HCT116 (cell line): ENCODE data around the gene SPACA6. TPM values are rescaled to one million over a fixed set of nuclear protein-coding genes. Genes with fewer than 3 reads are reported as not detected.

ENCODE experiments used
- ATAC-seq: fragments of 200-7000 bp; cut with Tn5 transposase; 2 replicates; pipeline ENCODE4 v1.9.1; 2020; ENCODE audit warnings: mild to moderate bottlenecking, moderate library complexity
- BruUV-seq: library from RNA; stranded (reverse); fragments of 400-500 nt; replicated peaks from 2 replicates; lab custom pipeline; 2021; lab: Mats Ljungman, UMichigan
- CTCF ChIA-PET: fragments of 300-600 bp; sonication (Branson Sonifier 250); formaldehyde crosslinking; loops from one replicate; lab custom pipeline; 2021; ENCODE audit warnings: antibody characterized with exemption; lab: Charles Lee
- POLR2A ChIA-PET: fragments of 300-600, 350-600 bp; sonication (Branson Sonifier 250); formaldehyde crosslinking; loops from one replicate; lab custom pipeline; 2021; ENCODE audit warnings: antibody characterized with exemption; lab: Charles Lee
- RAD21 ChIA-PET, 2 experiments: fragments of 300-600 bp; sonication (Branson Sonifier 250); formaldehyde crosslinking; loops; one replicate each; lab custom pipeline; 2023; ENCODE audit warnings: low total read pairs in 2 of 2; ENCODE audit not compliant: uncharacterized antibody in 2 of 2, unreplicated experiment in 2 of 2, low non-redundant PET in 1 of 2; lab: Charles Lee
- DNase-seq: peaks from one replicate; pipeline ENCODE4 v3.0.0-alpha.2; 2010; ENCODE audit warnings: low read depth, low spot score
- H2AFZ ChIP-seq: fragments of 200-600 bp; shearing (Covaris generic), sonication (generic); 2 replicates; pipeline ENCODE4 v1.6.1; 2017; ENCODE audit warnings: low read depth, mixed run types, mixed read lengths, antibody characterized with exemption, low read length; ENCODE audit not compliant: poor library complexity, severe bottlenecking
- H3K27ac ChIP-seq: 2 replicates; pipeline ENCODE4 v1.5.1; 2012; ENCODE audit warnings: low read depth, low read length
- H3K27me3 ChIP-seq: fragments of 200-600 bp; sonication (generic); 2 replicates; pipeline ENCODE4 v1.6.1; 2016; ENCODE audit warnings: mixed run types, low read length, mixed read lengths; ENCODE audit not compliant: insufficient read depth
- H3K36me3 ChIP-seq, 2 experiments: fragments of 200-500 bp in 1 of 2; fragments of 200-600 bp in 1 of 2; sonication (Bioruptor generic) in 1 of 2; sonication (generic) in 1 of 2; 2 replicates each; pipeline versions ENCODE4 v1.5.1 to v1.6.1; 2014 to 2016; ENCODE audit warnings: low read length in 2 of 2, inconsistent platforms in 1 of 2, mixed read lengths in 1 of 2, mixed run types in 1 of 2; ENCODE audit not compliant: insufficient read depth in 2 of 2, control insufficient read depth in 1 of 2
- H3K4me1 ChIP-seq, 2 experiments: fragments of 200-600 bp in 1 of 2; sonication (generic) in 1 of 2; 2 replicates each; pipeline versions ENCODE4 v1.5.1 to v1.6.1; 2012 to 2017; ENCODE audit warnings: low read length in 2 of 2, inconsistent platforms in 1 of 2, mild to moderate bottlenecking in 1 of 2, mixed read lengths in 1 of 2, mixed run types in 1 of 2, moderate library complexity in 1 of 2; ENCODE audit not compliant: insufficient read depth in 2 of 2, control insufficient read depth in 1 of 2
- H3K4me2 ChIP-seq: fragments of 200-600 bp; sonication (generic); 2 replicates; pipeline ENCODE4 v1.6.1; 2017; ENCODE audit warnings: mixed run types, low read length, mixed read lengths
- H3K4me3 ChIP-seq, 2 experiments: fragments of 200-600 bp in 1 of 2; sonication (generic) in 1 of 2; replicated peaks in 1 of 2; 2 replicates each; pipeline ENCODE4 v1.5.1; 2011 to 2016; ENCODE audit warnings: low read length in 2 of 2, control low read depth in 1 of 2, low read depth in 1 of 2, mild to moderate bottlenecking in 1 of 2, mixed read lengths in 1 of 2, mixed run types in 1 of 2
- H3K79me2 ChIP-seq: fragments of 200-600 bp; sonication (generic); 2 replicates; pipeline ENCODE4 v1.6.1; 2017; ENCODE audit warnings: mild to moderate bottlenecking, mixed run types, low read length, moderate library complexity, mixed read lengths; ENCODE audit not compliant: insufficient read depth
- H3K9ac ChIP-seq: fragments of 200-600 bp; sonication (generic); 2 replicates; pipeline ENCODE4 v1.6.1; 2016; ENCODE audit warnings: low read length, mixed read lengths
- H3K9me2 ChIP-seq: fragments of 200-600 bp; sonication (generic), shearing (Covaris generic); 2 replicates; pipeline ENCODE4 v1.6.1; 2017; ENCODE audit warnings: mixed run types, mild to moderate bottlenecking, moderate library complexity; ENCODE audit not compliant: insufficient read depth
- H3K9me3 ChIP-seq, 2 experiments: fragments of 200-500 bp in 1 of 2; fragments of 200-600 bp in 1 of 2; sonication (Bioruptor generic) in 1 of 2; sonication (generic) in 1 of 2; 2 replicates each; pipeline ENCODE4 v1.6.1; 2014 to 2017; ENCODE audit warnings: low read length in 2 of 2, mixed read lengths in 2 of 2, inconsistent platforms in 1 of 2, low read depth in 1 of 2, mild to moderate bottlenecking in 1 of 2, mixed run types in 1 of 2, moderate library complexity in 1 of 2; ENCODE audit not compliant: control insufficient read depth in 1 of 2, insufficient read depth in 1 of 2
- H4K20me1 ChIP-seq: fragments of 200-600 bp; sonication (generic), shearing (Covaris generic); 2 replicates; pipeline ENCODE4 v1.6.1; 2017; ENCODE audit warnings: mixed run types, mild to moderate bottlenecking, moderate library complexity; ENCODE audit not compliant: insufficient read depth
- CEBPB ChIP-seq: IDR thresholded peaks from 2 replicates; pipeline ENCODE4 v1.6.1; 2012; ENCODE audit warnings: low read depth
- RAD21 ChIP-seq: IDR thresholded peaks from 2 replicates; pipeline ENCODE4 v1.6.1; 2012; ENCODE audit warnings: low read depth, mild to moderate bottlenecking
- REST ChIP-seq: IDR thresholded peaks from 2 replicates; pipeline ENCODE4 v1.6.1; 2012; ENCODE audit warnings: low read depth
- SIN3A ChIP-seq: IDR thresholded peaks from 2 replicates; pipeline ENCODE4 v1.6.1; 2012; ENCODE audit warnings: low read depth
- intact Hi-C: fragments of 100-400 bp; cut with micrococcal nuclease; formaldehyde crosslinking; loops from 2 replicates; pipeline ENCODE4 v1.10.0; 2022
- total RNA-seq: library from RNA; stranded (reverse); gene quantifications from one replicate; pipeline ENCODE4 v1.2.1, GENCODE V29; 2021; ENCODE audit not compliant: unreplicated experiment

Gene SPACA6
- total RNA-seq, 1 experiment from 2014 or later: 13.9 TPM

GRCh38 chr19:51740356-51740755, 47.2 kb downstream of the SPACA6 start (continued):
- no peak for TF ChIP-seq REST

GRCh38 chr19:51742789-51743188, 49.7 kb downstream of the SPACA6 start:
- RAD21 ChIA-PET: no interaction called here
- no peak overlapping the region for H3K4me3 ChIP-seq
- no peaks in the 10 kb centered on the region for H3K4me1 ChIP-seq
- H2AFZ ChIP-seq: no peak overlapping the region
- H3K27me3 ChIP-seq: no peaks in the 10 kb centered on the region
- no peaks in the 10 kb centered on the region for H3K9me3 ChIP-seq
- H3K36me3 ChIP-seq: no peaks in the 10 kb centered on the region
- DNase-seq: no peak
- H3K9me2 ChIP-seq: no peaks in the 10 kb centered on the region
- no peaks in the 10 kb centered on the region for H3K79me2 ChIP-seq
- CTCF ChIA-PET: no interaction called here
- no peaks in the 10 kb centered on the region for H4K20me1 ChIP-seq
- no peak for TF ChIP-seq RAD21
- TF ChIP-seq CEBPB: no peak
- TF ChIP-seq SIN3A: no peak
- TF ChIP-seq REST: no peak
- TF ChIP-seq, all 23 proteins: peak for 0
- ATAC-seq: no peak
- BruUV-seq: no TSS peak
- POLR2A ChIA-PET: no interaction called here
- Histone ChIP-seq H3K9ac (no peak overlapping the region), H3K4me2 (no peak overlapping the region), H3K27ac (no peak overlapping the region)
- intact Hi-C loops: no loop called here
